OCI-M2 (cell line): ENCODE data around the gene FBXO7.
A peak's percentile ranks its signal among the peaks of the same experiment; 100 is the strongest.
"Not testable (repeated sequence)": the region's sequence is repeated elsewhere in the genome, so short reads cannot be mapped to it uniquely, and the experiment has no call there.

Experiments used
- DNase-seq: peaks from one replicate; lab custom pipeline; 2025; ENCODE audit not compliant: unreplicated experiment; lab: John Stamatoyannopoulos, UW

Gene FBXO7

GRCh38 chr22:32474635-32475467, at the start of gene FBXO7:
FBXO7 (plus strand) TSS chr22:32474811; CDS start chr22:32475003, 192 bp downstream.
- DNase-seq, result no peak

GRCh38 chr22:32426881-32427280, 47.7 kb upstream of the FBXO7 start:
- DNase-seq, result no peak

GRCh38 chr22:32430352-32430751, 44.3 kb upstream of the FBXO7 start:
- DNase-seq, result no peak

- no peak for DNase-seq
Measured at GRCh38 chr22:32444068-32444467, 30.5 kb upstream of the FBXO7 start.

- DNase-seq, result no peak
Measured at GRCh38 chr22:32446321-32446720, 28.3 kb upstream of the FBXO7 start.

- DNase-seq, result no peak
Measured at GRCh38 chr22:32448980-32449379, 25.6 kb upstream of the FBXO7 start.

GRCh38 chr22:32457031-32457430, 17.6 kb upstream of the FBXO7 start:
- no peak for DNase-seq

GRCh38 chr22:32462452-32462851, 12.2 kb upstream of the FBXO7 start:
- no peak for DNase-seq

GRCh38 chr22:32465661-32466060, 8.9 kb upstream of the FBXO7 start:
- no peak for DNase-seq

GRCh38 chr22:32466496-32466895, 8.1 kb upstream of the FBXO7 start:
- no peak for DNase-seq

- DNase-seq, result no peak
Measured at GRCh38 chr22:32469799-32470212, 4.8 kb upstream of the FBXO7 start.

- DNase-seq, result peak; percentile 52
Measured at GRCh38 chr22:32473388-32473952, 1.1 kb upstream of the FBXO7 start.

- no peak for DNase-seq
Measured at GRCh38 chr22:32475468-32476010, 928 bp downstream of the FBXO7 start.

GRCh38 chr22:32476281-32477195, 1.9 kb downstream of the FBXO7 start:
- no peak for DNase-seq

GRCh38 chr22:32477596-32477995, 3.0 kb downstream of the FBXO7 start:
- DNase-seq, result no peak

GRCh38 chr22:32478552-32478951, 3.9 kb downstream of the FBXO7 start:
- DNase-seq, result not testable (repeated sequence)

- DNase-seq, result no peak
Measured at GRCh38 chr22:32478994-32479393, 4.4 kb downstream of the FBXO7 start.

- no peak for DNase-seq
Measured at GRCh38 chr22:32480238-32480637, 5.6 kb downstream of the FBXO7 start.

- DNase-seq, result no peak
Measured at GRCh38 chr22:32482708-32483107, 8.1 kb downstream of the FBXO7 start.

GRCh38 chr22:32486656-32487390, 12.2 kb downstream of the FBXO7 start:
- DNase-seq, result no peak

- no peak for DNase-seq
Measured at GRCh38 chr22:32487461-32487860, 12.8 kb downstream of the FBXO7 start.
